GM10847 (cell line): ENCODE data around the gene PCED1B.

Source experiments
- POLR2A ChIP-seq: IDR thresholded peaks from 2 replicates; pipeline ENCODE4 v1.6.1; 2011; ENCODE audit not compliant: insufficient read length; ENCODE audit errors: extremely low read depth

The PCED1B gene

DNA sequence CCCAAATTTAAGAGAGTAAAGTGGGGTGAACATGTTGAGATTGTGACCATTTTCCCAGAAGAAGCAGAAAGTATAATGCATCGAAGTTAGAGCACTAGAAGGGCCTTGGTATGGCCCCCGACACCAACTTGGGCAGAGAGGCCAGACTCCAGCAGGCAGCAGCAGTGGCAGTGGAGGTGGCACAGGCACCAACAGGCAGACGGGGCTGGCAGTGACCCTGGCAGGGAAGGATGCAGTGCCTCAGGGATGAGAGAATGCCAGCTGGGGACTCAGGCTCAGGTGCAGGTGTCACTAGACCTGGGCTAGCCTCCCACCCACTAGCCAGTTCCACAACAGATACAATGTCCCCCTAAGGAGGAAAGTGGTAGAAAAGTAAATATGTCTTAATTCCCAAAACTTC, 28.0 kb downstream of the PCED1B start:
- no peak for TF ChIP-seq POLR2A

DNA sequence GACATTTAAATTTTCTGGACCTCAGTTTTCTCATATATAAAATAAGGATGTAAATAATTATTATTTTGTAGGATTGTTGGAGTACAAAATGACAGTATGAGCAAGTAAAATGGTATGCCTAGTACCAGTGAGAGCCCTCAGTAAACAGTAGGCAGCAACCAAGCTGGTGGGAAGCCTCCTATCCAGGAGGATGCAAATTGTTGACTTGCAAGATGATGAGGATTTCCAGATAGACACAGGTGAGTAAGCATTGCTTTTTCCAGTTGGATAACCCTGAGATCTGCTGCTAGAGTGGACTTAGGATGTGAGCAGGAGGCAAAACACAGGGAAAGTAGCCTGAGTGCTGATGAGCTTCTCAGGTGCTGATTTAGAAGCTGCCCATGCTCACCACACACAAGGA, 28.5 kb downstream of the PCED1B start:
- no peak for TF ChIP-seq POLR2A

DNA sequence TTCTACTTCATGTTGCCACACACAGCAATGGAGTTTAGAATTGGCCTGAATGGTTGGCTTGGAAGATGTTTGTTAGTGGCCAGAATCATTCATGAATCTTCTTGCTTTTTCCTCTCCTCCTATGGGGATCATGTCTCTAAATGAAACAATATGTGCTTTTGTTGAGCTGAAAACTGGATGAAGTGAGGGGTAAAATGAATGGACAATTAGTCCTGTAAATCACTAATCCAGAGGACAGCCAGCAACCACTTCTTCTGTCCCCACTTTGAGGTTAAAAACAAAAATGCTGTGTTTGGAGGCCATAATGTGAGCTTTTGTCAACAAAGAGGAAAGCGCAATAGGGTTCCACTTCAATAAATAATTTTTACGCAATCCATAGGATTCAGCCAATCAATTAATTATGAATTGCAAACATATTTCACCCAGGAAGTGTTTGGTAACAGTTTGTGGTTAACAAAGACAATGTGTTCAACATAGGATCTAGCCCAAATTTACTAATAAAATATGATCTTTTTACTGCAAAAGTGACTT, 30.7 kb downstream of the PCED1B start:
- no peak for TF ChIP-seq POLR2A

DNA sequence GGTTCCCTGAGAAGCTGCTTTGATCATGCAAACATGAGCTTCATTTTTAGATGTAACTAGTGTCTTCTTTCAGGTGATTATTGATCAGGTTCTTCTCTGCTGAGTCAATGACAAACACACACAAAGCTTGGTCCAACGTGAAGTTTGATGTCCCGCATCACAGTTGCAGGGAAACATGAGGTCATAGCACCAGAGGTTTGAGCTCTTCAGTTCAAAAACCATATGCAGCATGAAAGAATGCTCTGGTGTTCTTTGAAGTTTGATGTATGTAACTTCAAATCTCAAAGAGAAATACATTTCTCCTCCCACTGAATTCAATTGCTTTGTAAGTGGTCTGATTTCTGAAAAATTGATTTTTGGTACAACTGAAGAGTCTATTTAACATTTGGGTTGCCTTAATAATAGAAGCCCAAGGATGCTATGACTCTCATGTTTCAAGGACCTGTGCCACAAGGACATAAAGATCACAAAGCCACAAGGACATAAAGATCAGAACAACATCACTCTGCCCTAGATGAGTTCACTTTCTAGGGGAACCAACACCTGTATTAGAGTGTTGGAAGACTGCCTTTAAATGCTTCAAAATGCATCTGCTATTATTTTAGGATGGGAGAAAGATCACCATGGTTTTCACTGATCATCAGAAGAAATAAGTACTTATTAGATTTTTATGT, 31.4 kb downstream of the PCED1B start:
- no peak for TF ChIP-seq POLR2A

DNA sequence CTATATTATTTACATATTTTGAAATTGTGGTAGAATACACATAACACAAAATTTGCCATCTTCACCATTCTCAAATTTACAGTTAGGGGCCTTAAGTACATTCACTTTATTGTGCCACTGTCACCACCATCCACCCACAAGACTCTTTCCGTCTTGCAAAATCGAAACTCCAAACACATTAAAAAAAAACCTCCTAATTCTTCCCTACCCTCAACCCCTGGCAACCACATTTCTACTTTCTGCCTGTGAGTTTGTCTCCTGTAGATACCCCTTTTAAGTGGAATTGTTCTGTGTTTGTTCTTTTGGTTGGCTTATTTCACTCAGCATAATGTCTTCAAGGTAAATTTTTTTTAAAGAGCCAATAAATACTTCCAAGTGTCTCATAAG, 32.0 kb downstream of the PCED1B start:
- TF ChIP-seq POLR2A, result no peak

DNA sequence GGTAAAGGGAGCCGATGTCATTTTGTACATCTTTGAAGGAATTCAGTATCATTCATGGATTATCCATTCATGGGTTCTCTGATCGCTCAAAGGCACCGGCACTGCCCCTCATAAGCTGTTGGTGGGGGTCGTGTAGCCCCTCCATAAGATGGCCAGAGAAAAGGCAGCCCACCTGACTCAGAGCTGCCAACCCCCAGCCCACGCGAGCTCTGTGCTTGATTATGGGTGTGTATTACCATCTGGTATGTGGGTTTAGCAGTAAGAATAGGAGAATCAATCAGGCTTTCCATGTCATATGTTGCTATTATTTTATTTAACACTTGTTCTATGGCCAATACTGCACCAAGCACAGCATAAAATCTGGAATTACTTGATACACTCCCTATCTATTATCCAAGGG, 32.4 kb downstream of the PCED1B start:
- TF ChIP-seq POLR2A, result no peak

DNA sequence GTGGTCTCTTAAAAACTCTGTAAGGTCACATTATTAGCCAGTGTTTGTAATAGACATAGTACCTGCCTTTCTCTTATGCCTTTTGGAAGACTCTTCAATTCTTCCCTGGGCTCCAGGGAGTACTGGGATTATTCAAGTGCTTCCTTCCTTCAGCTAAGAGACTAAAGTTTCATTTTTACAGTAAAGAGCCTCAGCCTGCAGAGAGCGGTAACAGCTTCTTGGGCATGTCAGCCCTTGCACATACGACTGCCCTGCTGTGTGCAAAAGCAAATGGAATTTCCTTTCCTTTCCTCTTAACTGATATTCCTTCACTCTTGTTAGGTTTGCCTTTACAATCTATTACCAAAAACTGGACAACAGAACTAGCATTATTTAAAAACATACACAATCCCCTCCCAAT, 33.3 kb downstream of the PCED1B start:
- TF ChIP-seq POLR2A, result no peak

DNA sequence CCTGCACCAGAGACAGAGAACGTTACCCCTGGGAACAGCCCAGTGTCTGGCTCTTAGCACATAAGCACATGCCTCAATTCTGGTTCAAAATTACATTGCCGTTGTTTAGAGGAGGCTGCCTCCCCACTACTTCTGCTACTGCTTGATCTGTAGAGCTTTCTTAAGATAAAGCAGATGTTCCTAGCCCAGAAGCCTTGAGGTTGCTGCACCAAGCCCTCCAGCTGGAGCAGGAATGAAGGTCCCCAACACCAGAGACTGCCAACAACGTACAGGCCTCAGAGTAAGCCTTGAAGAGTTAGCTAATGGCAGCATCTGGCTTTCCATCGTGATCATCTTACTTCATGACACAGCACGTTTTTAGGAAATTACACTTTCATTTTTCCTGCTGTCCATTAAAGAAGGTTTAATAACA, 35.1 kb downstream of the PCED1B start:
- no peak for TF ChIP-seq POLR2A

DNA sequence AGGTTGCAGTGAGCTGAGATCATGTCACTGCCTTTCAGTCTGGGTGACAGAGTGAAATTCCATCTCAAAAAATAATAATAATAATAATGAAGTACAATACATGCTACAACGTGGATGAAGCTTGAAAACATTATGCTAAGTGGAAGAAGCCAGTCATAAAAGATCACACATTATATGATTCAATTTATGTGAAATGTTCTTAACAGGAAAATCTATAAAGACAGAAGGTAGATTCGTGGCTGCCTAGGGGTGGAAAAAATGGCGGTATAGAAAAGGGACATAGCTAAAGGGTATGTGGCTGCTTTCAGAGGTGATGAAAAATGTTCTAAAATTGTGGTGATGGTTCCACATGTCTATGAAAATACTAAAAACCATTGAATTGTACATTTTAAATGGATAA, 41.3 kb downstream of the PCED1B start:
- no peak for TF ChIP-seq POLR2A

DNA sequence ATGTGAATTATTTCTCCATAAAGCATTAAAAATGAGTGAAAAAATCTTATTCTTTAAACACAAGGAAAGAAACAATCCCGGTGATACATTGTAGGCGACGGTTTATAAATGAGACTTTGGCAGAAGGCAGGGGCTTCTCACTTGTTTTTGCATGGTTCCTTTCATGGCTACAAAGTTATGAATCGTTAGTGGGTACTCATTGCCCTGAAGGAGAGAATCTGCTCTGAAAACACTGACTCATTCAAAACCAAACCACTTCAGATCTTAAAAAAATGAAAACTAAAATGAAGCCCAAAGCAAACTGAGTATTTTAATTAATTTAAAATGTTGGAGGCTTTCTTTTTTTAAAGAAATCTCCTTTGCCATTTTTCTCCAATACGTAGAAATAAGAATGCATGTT, 41.7 kb downstream of the PCED1B start:
- no peak for TF ChIP-seq POLR2A

DNA sequence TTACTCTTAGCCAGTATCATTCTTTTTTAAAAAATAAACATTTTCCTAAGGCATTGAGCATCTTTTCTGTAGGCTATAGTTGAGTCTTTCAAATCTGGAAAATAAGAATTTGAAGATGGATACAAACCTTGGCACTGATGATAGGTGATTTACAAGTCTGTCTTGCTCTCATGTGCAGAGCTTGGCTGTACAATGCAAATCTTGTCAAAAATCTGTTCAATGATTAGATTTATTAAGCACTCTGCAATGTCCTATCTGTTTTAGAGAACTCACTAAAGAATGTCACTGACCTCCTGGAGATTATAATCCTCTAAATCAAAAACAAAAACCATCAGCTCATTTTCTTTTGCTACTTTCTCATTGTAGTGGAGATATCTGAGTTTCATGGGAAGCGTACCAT, 43.2 kb downstream of the PCED1B start:
- TF ChIP-seq POLR2A, result no peak

DNA sequence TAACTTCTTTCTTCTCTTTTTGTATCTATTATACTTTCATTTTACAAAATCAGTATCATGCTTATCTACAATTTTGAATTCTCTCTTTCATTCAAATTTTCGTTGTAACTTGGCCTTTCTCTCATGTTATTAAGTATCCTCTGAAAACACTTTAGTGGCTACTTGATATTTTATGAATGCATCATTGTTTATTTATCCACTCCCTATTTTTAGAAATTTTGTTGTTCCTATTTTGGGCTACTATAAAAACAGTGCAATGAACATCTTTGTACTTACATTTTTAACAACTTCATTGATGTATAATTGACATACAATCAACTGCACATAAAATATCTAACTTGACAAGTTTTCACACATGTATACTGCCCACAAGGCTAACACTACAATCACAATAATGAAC, 44.3 kb downstream of the PCED1B start:
- no peak for TF ChIP-seq POLR2A

DNA sequence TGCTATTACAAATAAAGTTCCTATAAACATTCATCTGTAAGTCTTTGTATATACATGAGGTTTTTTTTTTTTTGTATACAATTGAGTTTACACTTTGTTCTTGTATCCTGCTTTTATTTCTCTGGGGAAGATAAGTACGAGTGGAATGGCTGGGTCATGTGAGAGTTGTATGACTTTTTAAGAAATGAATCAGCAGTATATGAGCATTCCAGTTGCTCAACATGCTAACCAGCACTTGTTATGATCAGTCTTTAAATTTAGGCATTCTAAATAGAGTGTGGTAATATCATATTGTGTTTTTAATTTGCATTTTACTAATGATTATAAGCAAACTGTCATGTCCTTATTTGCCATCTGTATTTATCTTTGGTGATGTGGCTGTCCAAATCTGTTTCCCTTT, 45.0 kb downstream of the PCED1B start:
- TF ChIP-seq POLR2A, result no peak

DNA sequence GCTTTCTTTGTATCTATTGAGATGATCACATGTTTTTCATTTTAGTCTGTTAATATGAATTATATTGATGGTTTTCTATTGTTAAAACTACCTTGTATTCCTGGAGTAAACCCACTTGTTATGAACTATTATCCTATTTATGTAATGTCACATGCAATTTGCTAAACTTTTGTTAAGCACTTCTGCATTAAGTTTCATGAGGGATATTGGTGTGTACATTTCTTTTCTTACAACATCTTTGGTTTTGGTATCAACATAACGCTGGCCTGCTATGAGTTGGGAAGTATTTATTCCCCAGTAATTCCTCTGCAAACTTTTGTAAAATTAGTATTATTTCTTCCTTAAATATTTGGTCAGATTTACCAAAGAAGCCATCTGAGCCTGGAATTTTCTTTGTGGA, 46.8 kb downstream of the PCED1B start:
- TF ChIP-seq POLR2A, result no peak

DNA sequence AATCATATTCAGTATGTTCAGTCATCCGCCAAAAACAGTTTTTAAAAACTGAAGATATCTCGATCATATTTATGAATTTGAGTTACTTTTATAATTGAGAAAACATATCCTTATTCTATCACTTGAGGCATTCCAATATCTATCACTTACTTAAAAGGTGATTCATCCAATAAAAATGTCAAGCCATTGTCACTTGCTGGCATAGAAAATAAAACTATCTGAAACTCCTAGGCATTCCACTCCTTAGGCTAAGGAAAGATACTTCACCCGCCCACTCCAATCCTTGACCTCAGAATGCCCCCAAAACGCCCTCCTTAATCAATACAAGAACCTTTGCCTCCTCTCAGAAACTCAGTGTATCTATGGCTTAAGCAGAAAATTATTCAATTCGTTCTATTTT, 51.6 kb downstream of the PCED1B start:
- no peak for TF ChIP-seq POLR2A

DNA sequence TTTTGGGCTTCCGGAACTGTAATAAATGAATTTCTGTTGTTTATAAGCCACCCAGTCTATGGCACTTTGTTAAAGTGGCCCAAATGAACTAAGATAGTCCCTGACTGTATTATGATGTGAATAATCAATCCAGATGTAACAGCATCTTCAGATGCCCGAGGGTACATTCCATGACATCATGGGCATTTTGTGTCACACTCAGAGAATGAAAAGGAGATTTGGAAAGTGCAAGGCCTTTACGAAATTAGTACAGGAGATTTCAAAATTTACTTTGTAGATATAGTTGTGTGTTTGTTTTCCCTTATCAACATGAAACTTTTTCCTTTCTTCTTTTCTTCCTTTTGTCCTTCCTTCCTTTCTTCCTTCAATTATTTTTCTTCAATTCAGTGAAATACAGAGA, 54.6 kb downstream of the PCED1B start:
- no peak for TF ChIP-seq POLR2A

DNA sequence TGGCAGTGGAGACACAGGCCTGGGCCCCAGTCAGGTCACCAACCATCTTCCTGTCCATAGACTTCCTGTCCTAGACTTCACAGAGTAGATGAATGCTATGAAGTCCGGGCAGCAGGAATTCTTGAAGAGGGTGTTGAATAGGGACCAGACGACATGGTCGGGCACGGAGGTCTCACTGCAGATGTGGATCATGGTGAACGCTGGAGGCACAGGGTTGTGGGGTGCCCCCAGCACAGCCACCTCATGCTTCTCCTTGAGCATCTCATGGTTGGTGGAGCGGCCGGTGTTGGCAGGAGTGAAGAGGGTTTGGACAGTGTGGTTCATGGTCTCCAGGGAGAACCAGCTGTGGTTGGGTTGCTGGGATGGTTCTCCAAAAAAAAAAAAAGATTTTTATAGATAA, 56.2 kb downstream of the PCED1B start:
- no peak for TF ChIP-seq POLR2A
